SK-N-SH (cell line): ENCODE data around the gene RS1.

Experiments used
- ELF1 ChIP-seq: IDR thresholded peaks from 2 replicates; pipeline ENCODE4 v1.4.0; 2012
- MEF2A ChIP-seq: IDR thresholded peaks from 2 replicates; pipeline ENCODE4 v1.4.0; 2012; ENCODE audit warnings: low read depth, borderline replicate concordance
- POLR2AphosphoS5 ChIP-seq: IDR thresholded peaks from 2 replicates; pipeline ENCODE4 v1.6.1; 2012; ENCODE audit warnings: low read depth, low read length
- RAD21 ChIP-seq: IDR thresholded peaks from 2 replicates; pipeline ENCODE4 v1.6.1; 2012; ENCODE audit warnings: mild to moderate bottlenecking, low read length
- RXRA ChIP-seq: IDR thresholded peaks from 2 replicates; pipeline ENCODE4 v1.4.0; 2012; ENCODE audit warnings: low read depth, mild to moderate bottlenecking, borderline replicate concordance
- SMC3 ChIP-seq: IDR thresholded peaks from 2 replicates; pipeline ENCODE4 v1.6.1; 2012; ENCODE audit warnings: low read depth, low read length, improper control_type of control experiment
- TCF12 ChIP-seq: IDR thresholded peaks from 2 replicates; pipeline ENCODE4 v1.4.0; 2012
- YY1 ChIP-seq: IDR thresholded peaks from 2 replicates; pipeline ENCODE4 v1.4.0; 2012; ENCODE audit warnings: low read depth, mild to moderate bottlenecking
- TF ChIP-seq, protein P1 (sequence below): fragments of 150-350 bp; IDR thresholded peaks from 2 replicates; pipeline ENCODE4 v1.6.1; 2017; ENCODE audit warnings: antibody characterized with exemption, low read length, low read depth, borderline replicate concordance
- TF ChIP-seq, protein P2 (sequence below): fragments of 200-600 bp; sonication (generic); IDR thresholded peaks from 2 replicates; pipeline ENCODE4 v1.6.1; 2017; ENCODE audit warnings: antibody characterized with exemption, mild to moderate bottlenecking, moderate library complexity
- TF ChIP-seq, protein P3 (sequence below): IDR thresholded peaks from 2 replicates; pipeline ENCODE4; 2012
- TF ChIP-seq, protein P4 (sequence below): IDR thresholded peaks from 2 replicates; pipeline ENCODE4 v1.4.0; 2012; ENCODE audit warnings: low read depth, borderline replicate concordance

DNA sequence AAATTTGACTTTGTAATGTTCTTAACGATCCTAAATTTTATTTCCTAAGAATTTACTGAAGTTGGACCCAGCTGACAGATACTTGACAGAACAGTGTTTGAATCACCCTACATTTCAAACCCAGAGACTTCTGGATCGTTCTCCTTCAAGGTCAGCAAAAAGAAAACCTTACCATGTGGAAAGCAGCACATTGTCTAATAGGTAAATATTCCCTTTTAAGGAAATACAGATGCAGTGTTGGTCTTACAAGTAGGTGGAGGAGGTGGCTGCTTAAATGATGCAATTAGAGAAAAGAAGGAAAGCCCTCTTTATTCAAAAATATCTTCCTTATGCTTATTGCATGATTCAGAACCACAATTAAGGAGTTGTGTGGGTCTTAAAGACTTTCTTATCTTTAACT, 73.5 kb downstream of the RS1 start:
- TF ChIP-seq, protein P1, sequence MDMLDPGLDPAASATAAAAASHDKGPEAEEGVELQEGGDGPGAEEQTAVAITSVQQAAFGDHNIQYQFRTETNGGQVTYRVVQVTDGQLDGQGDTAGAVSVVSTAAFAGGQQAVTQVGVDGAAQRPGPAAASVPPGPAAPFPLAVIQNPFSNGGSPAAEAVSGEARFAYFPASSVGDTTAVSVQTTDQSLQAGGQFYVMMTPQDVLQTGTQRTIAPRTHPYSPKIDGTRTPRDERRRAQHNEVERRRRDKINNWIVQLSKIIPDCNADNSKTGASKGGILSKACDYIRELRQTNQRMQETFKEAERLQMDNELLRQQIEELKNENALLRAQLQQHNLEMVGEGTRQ: no peak
- TF ChIP-seq YY1 (no peak), RAD21 (no peak), POLR2AphosphoS5 (no peak), RXRA (no peak), TCF12 (no peak), ELF1 (no peak), MEF2A (no peak), SMC3 (no peak)
- TF ChIP-seq, protein P2, sequence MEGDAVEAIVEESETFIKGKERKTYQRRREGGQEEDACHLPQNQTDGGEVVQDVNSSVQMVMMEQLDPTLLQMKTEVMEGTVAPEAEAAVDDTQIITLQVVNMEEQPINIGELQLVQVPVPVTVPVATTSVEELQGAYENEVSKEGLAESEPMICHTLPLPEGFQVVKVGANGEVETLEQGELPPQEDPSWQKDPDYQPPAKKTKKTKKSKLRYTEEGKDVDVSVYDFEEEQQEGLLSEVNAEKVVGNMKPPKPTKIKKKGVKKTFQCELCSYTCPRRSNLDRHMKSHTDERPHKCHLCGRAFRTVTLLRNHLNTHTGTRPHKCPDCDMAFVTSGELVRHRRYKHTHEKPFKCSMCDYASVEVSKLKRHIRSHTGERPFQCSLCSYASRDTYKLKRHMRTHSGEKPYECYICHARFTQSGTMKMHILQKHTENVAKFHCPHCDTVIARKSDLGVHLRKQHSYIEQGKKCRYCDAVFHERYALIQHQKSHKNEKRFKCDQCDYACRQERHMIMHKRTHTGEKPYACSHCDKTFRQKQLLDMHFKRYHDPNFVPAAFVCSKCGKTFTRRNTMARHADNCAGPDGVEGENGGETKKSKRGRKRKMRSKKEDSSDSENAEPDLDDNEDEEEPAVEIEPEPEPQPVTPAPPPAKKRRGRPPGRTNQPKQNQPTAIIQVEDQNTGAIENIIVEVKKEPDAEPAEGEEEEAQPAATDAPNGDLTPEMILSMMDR: no peak
- TF ChIP-seq, protein P3, sequence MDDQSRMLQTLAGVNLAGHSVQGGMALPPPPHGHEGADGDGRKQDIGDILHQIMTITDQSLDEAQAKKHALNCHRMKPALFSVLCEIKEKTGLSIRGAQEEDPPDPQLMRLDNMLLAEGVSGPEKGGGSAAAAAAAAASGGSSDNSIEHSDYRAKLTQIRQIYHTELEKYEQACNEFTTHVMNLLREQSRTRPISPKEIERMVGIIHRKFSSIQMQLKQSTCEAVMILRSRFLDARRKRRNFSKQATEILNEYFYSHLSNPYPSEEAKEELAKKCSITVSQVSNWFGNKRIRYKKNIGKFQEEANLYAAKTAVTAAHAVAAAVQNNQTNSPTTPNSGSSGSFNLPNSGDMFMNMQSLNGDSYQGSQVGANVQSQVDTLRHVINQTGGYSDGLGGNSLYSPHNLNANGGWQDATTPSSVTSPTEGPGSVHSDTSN: no peak
- TF ChIP-seq, protein P4, sequence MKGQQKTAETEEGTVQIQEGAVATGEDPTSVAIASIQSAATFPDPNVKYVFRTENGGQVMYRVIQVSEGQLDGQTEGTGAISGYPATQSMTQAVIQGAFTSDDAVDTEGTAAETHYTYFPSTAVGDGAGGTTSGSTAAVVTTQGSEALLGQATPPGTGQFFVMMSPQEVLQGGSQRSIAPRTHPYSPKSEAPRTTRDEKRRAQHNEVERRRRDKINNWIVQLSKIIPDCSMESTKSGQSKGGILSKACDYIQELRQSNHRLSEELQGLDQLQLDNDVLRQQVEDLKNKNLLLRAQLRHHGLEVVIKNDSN: no peak
